Gastroesophageal sphincter (tissue), 4 donors: ENCODE measurements around the gene ALDH7A1. TPM values are rescaled to one million over a fixed set of nuclear protein-coding genes. Genes with fewer than 3 reads are reported as not detected.

Source experiments
- ATAC-seq: fragments of 150-250 bp; one replicate; pipeline ENCODE4 v1.9.1; 2016; ENCODE audit warnings: mild to moderate bottlenecking, moderate library complexity
- H3K27ac ChIP-seq, 4 donors: fragments of 200-600 bp; sonication (generic) in 3 of 4; 1 replicate in 3 of 4; 2 replicates in 1 of 4; pipeline ENCODE4 v1.5.1; 2016 to 2019
- H3K27me3 ChIP-seq: fragments of 200-600 bp; sonication (generic); one replicate; pipeline ENCODE4 v1.5.1; 2019
- H3K36me3 ChIP-seq, 2 donors: fragments of 200-600 bp; sonication (generic); one replicate each; pipeline ENCODE4 v1.5.1; 2019; ENCODE audit warnings: control low read depth in 1 of 2
- H3K4me1 ChIP-seq, 3 donors: fragments of 200-600 bp; sonication (generic); 1 replicate in 2 of 3; 2 replicates in 1 of 3; pipeline ENCODE4 v1.5.1; 2016 to 2019; ENCODE audit warnings: control low read depth in 2 of 3
- H3K4me3 ChIP-seq, 2 donors: fragments of 200-600 bp; sonication (generic); one replicate each; pipeline ENCODE4 v1.5.1; 2019; ENCODE audit warnings: mild to moderate bottlenecking in 1 of 2, moderate library complexity in 1 of 2
- H3K9me3 ChIP-seq, 3 donors: fragments of 200-600 bp; sonication (generic); one replicate each; pipeline ENCODE4 v1.5.1; 2017 to 2019; ENCODE audit warnings: control low read depth in 2 of 3
- CTCF ChIP-seq, 4 experiments: fragments of 200-600 bp in 2 of 4; fragments of 450-650 bp in 2 of 4; sonication (generic) in 1 of 4; IDR thresholded peaks; one replicate each; pipeline ENCODE4 v1.5.1; 2017 to 2019; ENCODE audit warnings: antibody characterized with exemption in 4 of 4, mild to moderate bottlenecking in 2 of 4, moderate library complexity in 2 of 4
- EP300 ChIP-seq: sonication (generic); formaldehyde crosslinking; IDR thresholded peaks from one replicate; pipeline ENCODE4 v1.6.1; 2017; ENCODE audit warnings: antibody characterized with exemption, mild to moderate bottlenecking
- POLR2A ChIP-seq, 2 donors: fragments of 450-650 bp; IDR thresholded peaks; one replicate each; pipeline ENCODE4 v1.6.1; 2017; ENCODE audit warnings: antibody characterized with exemption in 2 of 2, mild to moderate bottlenecking in 2 of 2, moderate library complexity in 1 of 2
- POLR2AphosphoS5 ChIP-seq: sonication (generic); formaldehyde crosslinking; IDR thresholded peaks from one replicate; pipeline ENCODE4 v1.6.1; 2017; ENCODE audit warnings: antibody characterized with exemption
- WGBS, 2 donors: methylation state at CpG; one replicate each; pipeline ENCODE4 v1.1.5; 2018; ENCODE audit warnings: low coverage in 1 of 2; 5-methylcytosine and 5-hydroxymethylcytosine counted together
- total RNA-seq, 4 donors: library from RNA; depleted of rRNA; stranded (reverse); fragments of >200 nt; gene quantifications; one replicate each; pipeline ENCODE4 v1.1.0, GENCODE V29; 2016

Gene ALDH7A1
- total RNA-seq, 4 donors from 2014 or later = 13.6 to 23.4 (median 18.6) TPM

GRCh38 chr5:126511961-126512360 is 83.1 kb downstream of the ALDH7A1 start:
- no peaks in the 10 kb centered on the region for H3K27me3 ChIP-seq
- TF ChIP-seq CTCF (IDR thresholded peaks at IDR 0.05) = no peak
- ATAC-seq = no peak
- H3K9me3 ChIP-seq = no peaks in the 10 kb centered on the region
- WGBS, 2 donors = 100% methylated on average over 1 of the region's 1 CpG; no CpG with 5 or more reads in 1 of the 2 donors
- no peak overlapping the region for H3K27ac ChIP-seq
- H3K36me3 ChIP-seq = no peaks in the 10 kb centered on the region
- peaks cover 0 to 24% (median 6%) of the 10 kb centered on the region in 3 donors for H3K4me1 ChIP-seq
- H3K4me3 ChIP-seq = no peak overlapping the region

- H3K36me3 ChIP-seq = no peaks in the 10 kb centered on the region
- 77 to 92% methylated on average over 5 of the region's 5 CpGs for WGBS, 2 donors
- H3K4me1 ChIP-seq = peaks cover 0 to 22% (median 6%) of the 10 kb centered on the region in 3 donors
- peak overlapping the region; percentile 47 to 79 (median 54) for H3K27ac ChIP-seq
- TF ChIP-seq EP300 (no peak), POLR2A (IDR thresholded peaks at IDR 0.05) (no peak), CTCF (IDR thresholded peaks at IDR 0.05) (no peak)
- no peak overlapping the region for H3K4me3 ChIP-seq
- ATAC-seq = peak; percentile 57
- H3K9me3 ChIP-seq = no peaks in the 10 kb centered on the region
- no peaks in the 10 kb centered on the region for H3K27me3 ChIP-seq
Measured at GRCh38 chr5:126509339-126509738, 85.7 kb downstream of the ALDH7A1 start.

GRCh38 chr5:126508962-126509279 is 86.1 kb downstream of the ALDH7A1 start:
- TF ChIP-seq POLR2AphosphoS5 (peak; percentile 93), POLR2A (IDR thresholded peaks at IDR 0.05) (no peak)
- H3K4me1 ChIP-seq = peaks cover 0 to 26% (median 10%) of the 10 kb centered on the region in 3 donors
- H3K4me3 ChIP-seq = peak overlapping the region in 1 of 2 donors; percentile 19
- peak overlapping the region; percentile 71 to 79 (median 74) for H3K27ac ChIP-seq
- no peaks in the 10 kb centered on the region for H3K27me3 ChIP-seq
- no peaks in the 10 kb centered on the region for H3K36me3 ChIP-seq
- peak; percentile 89 for ATAC-seq
- H3K9me3 ChIP-seq = no peaks in the 10 kb centered on the region

GRCh38 chr5:126508251-126508961 is 86.6 kb downstream of the ALDH7A1 start:
- H3K36me3 ChIP-seq = no peaks in the 10 kb centered on the region
- peak overlapping the region; percentile 71 to 79 (median 74) for H3K27ac ChIP-seq
- WGBS, 2 donors = 83 to 96% methylated on average over 9 to 12 of the region's 13 CpGs
- no peaks in the 10 kb centered on the region for H3K27me3 ChIP-seq
- peak; percentile 10 for ATAC-seq
- TF ChIP-seq EP300 = no peak
- no peak for TF ChIP-seq POLR2AphosphoS5
- no peak for TF ChIP-seq CTCF (IDR thresholded peaks at IDR 0.05)
- TF ChIP-seq POLR2A (IDR thresholded peaks at IDR 0.05) = no peak
- peaks cover 0 to 31% (median 10%) of the 10 kb centered on the region in 3 donors for H3K4me1 ChIP-seq
- peak overlapping the region in 1 of 2 donors; percentile 19 for H3K4me3 ChIP-seq
- H3K9me3 ChIP-seq = no peaks in the 10 kb centered on the region

GRCh38 chr5:126506079-126506478 is 88.9 kb downstream of the ALDH7A1 start:
- 79 to 81% methylated on average over 4 of the region's 4 CpGs for WGBS, 2 donors
- H3K27ac ChIP-seq = peak overlapping the region in 1 of 4 donors; percentile 26
- ATAC-seq = no peak

More at GRCh38 chr5:126506079-126506478, 88.9 kb downstream of the ALDH7A1 start:
- TF ChIP-seq EP300 (no peak), POLR2AphosphoS5 (no peak), CTCF (IDR thresholded peaks at IDR 0.05) (no peak), POLR2A (IDR thresholded peaks at IDR 0.05) (no peak)
- no peaks in the 10 kb centered on the region for H3K9me3 ChIP-seq
- H3K27me3 ChIP-seq = no peaks in the 10 kb centered on the region
- no peak overlapping the region for H3K4me3 ChIP-seq
- H3K4me1 ChIP-seq = peaks cover 0 to 37% (median 10%) of the 10 kb centered on the region in 3 donors
- no peaks in the 10 kb centered on the region for H3K36me3 ChIP-seq
